Heart left ventricle (tissue), 13 donors: ENCODE data around the gene TMPRSS5.

ENCODE experiments used
- POLR2A ChIP-seq, 2 donors: fragments of 450-650 bp; IDR thresholded peaks; one replicate each; pipeline ENCODE4 v1.6.1; 2017; ENCODE audit warnings: antibody characterized with exemption in 2 of 2, mild to moderate bottlenecking in 2 of 2, moderate library complexity in 2 of 2
- TF ChIP-seq, protein P1 (sequence below), 12 donors: fragments of 200-600 bp; sonication (generic) in 4 of 12; IDR thresholded peaks; one replicate each; pipeline versions ENCODE4 v1.5.0 to v1.8.0; 2018 to 2022; ENCODE audit warnings: antibody characterized with exemption in 12 of 12, mild to moderate bottlenecking in 5 of 12
- donor health status: ischemic (EF 13 %, LVEDD 7.1; RV severe dilation, severe dysfunction).
- donor health status: DM: no; HTN: yes; CAD: no.
- donor health status: DM: no; HTN: no; CAD: no.
- donor health status: ischemic (EF 25% LVEDD 6.9; RV normal size, moderate dysfunction).
- donor health status: ischemic (EF 25% LVEDD 5.7; RV mildly dilated, moderate dysfunction).
- donor health status: ischemic (EF 35%, LVEDD 5.7; RV mildly dilated, moderate dysfunction).
- donor health status: nonischemic (EF 11% LVEDD 7.7; RV severe dilation, severe dysfunction).
- donor health status: DM: yes; HTN: yes; CAD: no.
- donor health status: PGD.
- donor health status: ischemic (EF 29% LVEDD 5.4; RV normal size, mild dysfunction).
- donor health status: nonischemic (EF 23%, LVEDD 6.1; RV moderate dilation, normal function).

- TF ChIP-seq, protein P1, sequence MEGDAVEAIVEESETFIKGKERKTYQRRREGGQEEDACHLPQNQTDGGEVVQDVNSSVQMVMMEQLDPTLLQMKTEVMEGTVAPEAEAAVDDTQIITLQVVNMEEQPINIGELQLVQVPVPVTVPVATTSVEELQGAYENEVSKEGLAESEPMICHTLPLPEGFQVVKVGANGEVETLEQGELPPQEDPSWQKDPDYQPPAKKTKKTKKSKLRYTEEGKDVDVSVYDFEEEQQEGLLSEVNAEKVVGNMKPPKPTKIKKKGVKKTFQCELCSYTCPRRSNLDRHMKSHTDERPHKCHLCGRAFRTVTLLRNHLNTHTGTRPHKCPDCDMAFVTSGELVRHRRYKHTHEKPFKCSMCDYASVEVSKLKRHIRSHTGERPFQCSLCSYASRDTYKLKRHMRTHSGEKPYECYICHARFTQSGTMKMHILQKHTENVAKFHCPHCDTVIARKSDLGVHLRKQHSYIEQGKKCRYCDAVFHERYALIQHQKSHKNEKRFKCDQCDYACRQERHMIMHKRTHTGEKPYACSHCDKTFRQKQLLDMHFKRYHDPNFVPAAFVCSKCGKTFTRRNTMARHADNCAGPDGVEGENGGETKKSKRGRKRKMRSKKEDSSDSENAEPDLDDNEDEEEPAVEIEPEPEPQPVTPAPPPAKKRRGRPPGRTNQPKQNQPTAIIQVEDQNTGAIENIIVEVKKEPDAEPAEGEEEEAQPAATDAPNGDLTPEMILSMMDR (IDR thresholded peaks at IDR 0.05): no peak
- no peak for TF ChIP-seq POLR2A (IDR thresholded peaks at IDR 0.05)
Observed at GRCh38 chr11:113723787-113724186, 17.7 kb upstream of the TMPRSS5 start.
